Gastroesophageal sphincter (tissue), 4 donors: ENCODE data around the gene SUMO4. TPM values are rescaled to one million over a fixed set of nuclear protein-coding genes. Genes with fewer than 3 reads are reported as not detected.

Experiments used
- ATAC-seq: fragments of 150-250 bp; one replicate; pipeline ENCODE4 v1.9.1; 2016; ENCODE audit warnings: mild to moderate bottlenecking, moderate library complexity
- H3K27ac ChIP-seq, 4 donors: fragments of 200-600 bp; sonication (generic) in 3 of 4; 1 replicate in 3 of 4; 2 replicates in 1 of 4; pipeline ENCODE4 v1.5.1; 2016 to 2019
- H3K27me3 ChIP-seq: fragments of 200-600 bp; sonication (generic); one replicate; pipeline ENCODE4 v1.5.1; 2019
- H3K36me3 ChIP-seq, 2 donors: fragments of 200-600 bp; sonication (generic); one replicate each; pipeline ENCODE4 v1.5.1; 2019; ENCODE audit warnings: control low read depth in 1 of 2
- H3K4me1 ChIP-seq, 3 donors: fragments of 200-600 bp; sonication (generic); 1 replicate in 2 of 3; 2 replicates in 1 of 3; pipeline ENCODE4 v1.5.1; 2016 to 2019; ENCODE audit warnings: control low read depth in 2 of 3
- H3K4me3 ChIP-seq, 2 donors: fragments of 200-600 bp; sonication (generic); one replicate each; pipeline ENCODE4 v1.5.1; 2019; ENCODE audit warnings: mild to moderate bottlenecking in 1 of 2, moderate library complexity in 1 of 2
- H3K9me3 ChIP-seq, 3 donors: fragments of 200-600 bp; sonication (generic); one replicate each; pipeline ENCODE4 v1.5.1; 2017 to 2019; ENCODE audit warnings: control low read depth in 2 of 3
- CTCF ChIP-seq, 4 experiments: fragments of 200-600 bp in 2 of 4; fragments of 450-650 bp in 2 of 4; sonication (generic) in 1 of 4; IDR thresholded peaks; one replicate each; pipeline ENCODE4 v1.5.1; 2017 to 2019; ENCODE audit warnings: antibody characterized with exemption in 4 of 4, mild to moderate bottlenecking in 2 of 4, moderate library complexity in 2 of 4
- EP300 ChIP-seq: sonication (generic); formaldehyde crosslinking; IDR thresholded peaks from one replicate; pipeline ENCODE4 v1.6.1; 2017; ENCODE audit warnings: antibody characterized with exemption, mild to moderate bottlenecking
- POLR2A ChIP-seq, 2 donors: fragments of 450-650 bp; IDR thresholded peaks; one replicate each; pipeline ENCODE4 v1.6.1; 2017; ENCODE audit warnings: antibody characterized with exemption in 2 of 2, mild to moderate bottlenecking in 2 of 2, moderate library complexity in 1 of 2
- POLR2AphosphoS5 ChIP-seq: sonication (generic); formaldehyde crosslinking; IDR thresholded peaks from one replicate; pipeline ENCODE4 v1.6.1; 2017; ENCODE audit warnings: antibody characterized with exemption
- WGBS, 2 donors: methylation state at CpG; one replicate each; pipeline ENCODE4 v1.1.5; 2018; ENCODE audit warnings: low coverage in 1 of 2; 5-methylcytosine and 5-hydroxymethylcytosine counted together
- total RNA-seq, 4 donors: library from RNA; depleted of rRNA; stranded (reverse); fragments of >200 nt; gene quantifications; one replicate each; pipeline ENCODE4 v1.1.0, GENCODE V29; 2016

SUMO4 gene
- total RNA-seq, 4 donors from 2014 or later, result 1.9 to 2.4 (median 2.0) TPM; not detected in 1

GRCh38 chr6:149387779-149388512, 12.1 kb upstream of the SUMO4 start:
- Histone ChIP-seq H3K36me3 (peaks cover 0 to 18% of the 10 kb centered on the region in 2 donors), H3K27ac (no peak overlapping the region), H3K27me3 (no peaks in the 10 kb centered on the region), H3K9me3 (no peaks in the 10 kb centered on the region), H3K4me1 (peaks cover 0 to 33% (median 2%) of the 10 kb centered on the region in 3 donors), H3K4me3 (no peak overlapping the region)
- ATAC-seq, result no peak
- TF ChIP-seq CTCF (IDR thresholded peaks at IDR 0.05) (no peak), POLR2AphosphoS5 (no peak), EP300 (no peak), POLR2A (IDR thresholded peaks at IDR 0.05) (no peak)
- 50 to 60% methylated on average over 1 of the region's 1 CpG for WGBS, 2 donors

GRCh38 chr6:149389509-149390297, 10.4 kb upstream of the SUMO4 start:
- H3K27me3 ChIP-seq, result no peaks in the 10 kb centered on the region
- no peak overlapping the region for H3K27ac ChIP-seq
- WGBS, 2 donors, result 89% methylated on average over 2 to 3 of the region's 3 CpGs
- peaks cover 0 to 27% (median 2%) of the 10 kb centered on the region in 3 donors for H3K4me1 ChIP-seq
- H3K36me3 ChIP-seq, result peaks cover 0 to 8% of the 10 kb centered on the region in 2 donors
- no peaks in the 10 kb centered on the region for H3K9me3 ChIP-seq
- H3K4me3 ChIP-seq, result no peak overlapping the region
- TF ChIP-seq CTCF (IDR thresholded peaks at IDR 0.05), result no peak
- TF ChIP-seq POLR2A (IDR thresholded peaks at IDR 0.05), result no peak
- TF ChIP-seq EP300, result no peak
- TF ChIP-seq POLR2AphosphoS5, result no peak
- ATAC-seq, result no peak

GRCh38 chr6:149392093-149392492, 8.0 kb upstream of the SUMO4 start:
- Histone ChIP-seq H3K4me1 (peaks cover 0 to 12% (median 2%) of the 10 kb centered on the region in 3 donors), H3K27me3 (no peaks in the 10 kb centered on the region), H3K36me3 (peaks cover 0 to 8% of the 10 kb centered on the region in 2 donors), H3K27ac (no peak overlapping the region), H3K9me3 (no peaks in the 10 kb centered on the region), H3K4me3 (no peak overlapping the region)
- no peak for TF ChIP-seq CTCF (IDR thresholded peaks at IDR 0.05)
- TF ChIP-seq EP300, result no peak
- TF ChIP-seq POLR2AphosphoS5, result no peak
- TF ChIP-seq POLR2A (IDR thresholded peaks at IDR 0.05), result no peak
- no peak for ATAC-seq
- 87 to 100% methylated on average over 1 to 5 of the region's 6 CpGs for WGBS, 2 donors

GRCh38 chr6:149392535-149392934, 7.5 kb upstream of the SUMO4 start:
- Histone ChIP-seq H3K4me1 (peaks cover 0 to 9% (median 2%) of the 10 kb centered on the region in 3 donors), H3K9me3 (no peaks in the 10 kb centered on the region), H3K27me3 (no peaks in the 10 kb centered on the region), H3K27ac (no peak overlapping the region), H3K36me3 (peaks cover 0 to 10% of the 10 kb centered on the region in 2 donors), H3K4me3 (no peak overlapping the region)
- ATAC-seq, result no peak
- no peak for TF ChIP-seq POLR2A (IDR thresholded peaks at IDR 0.05)
- no peak for TF ChIP-seq CTCF (IDR thresholded peaks at IDR 0.05)
- TF ChIP-seq EP300, result no peak
- no peak for TF ChIP-seq POLR2AphosphoS5
